GM18873 (cell line): ENCODE measurements around the gene PFKFB4.

Source experiments
- ATAC-seq: cut with Tn5 transposase; IDR thresholded peaks from one replicate; pipeline ENCODE4 v1.9.1; 2021; ENCODE audit warnings: mild to moderate bottlenecking, moderate library complexity, moderate number of reproducible peaks; ENCODE audit not compliant: unreplicated experiment, low FRiP score

Gene PFKFB4

DNA sequence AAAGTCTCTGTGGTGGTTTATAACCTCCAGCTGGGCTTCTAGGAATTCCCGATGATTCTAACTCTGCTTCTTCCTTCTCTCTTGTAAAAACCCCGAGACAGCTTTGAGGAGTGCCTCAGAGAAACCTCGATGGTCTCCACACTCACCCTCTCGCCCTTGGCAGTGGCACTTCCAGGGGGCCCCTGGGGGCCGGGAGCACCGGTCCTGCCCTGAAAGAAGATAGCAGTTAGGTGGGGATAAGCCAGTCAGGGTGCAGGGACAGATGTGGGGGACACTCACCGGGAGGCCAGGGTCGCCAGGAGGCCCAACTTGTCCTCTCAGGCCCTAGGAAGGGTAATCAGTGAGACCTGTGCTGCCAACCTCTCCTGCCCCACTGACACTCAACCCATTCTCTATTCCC, 28.8 kb upstream of the PFKFB4 start:
- ATAC-seq, result no peak

DNA sequence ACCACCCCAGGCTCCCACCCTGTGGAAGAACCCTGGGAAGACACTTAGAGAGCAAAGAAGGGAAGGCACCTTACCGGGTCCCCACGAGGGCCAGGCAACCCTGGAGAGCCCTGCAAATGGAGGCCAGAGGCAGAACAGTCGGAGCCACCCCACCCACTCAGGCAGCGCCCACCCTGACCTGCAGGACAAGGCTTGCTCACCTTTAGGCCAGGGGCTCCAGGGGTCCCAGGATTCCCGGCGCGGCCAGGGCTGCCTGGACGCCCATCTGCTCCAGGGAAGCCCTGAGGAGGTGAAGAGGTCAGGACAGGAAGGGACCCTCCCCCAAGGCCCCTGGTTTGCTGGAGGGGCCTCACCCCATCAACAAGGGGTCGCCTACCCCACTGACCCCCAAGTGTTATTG, 28.2 kb upstream of the PFKFB4 start:
- no peak for ATAC-seq

DNA sequence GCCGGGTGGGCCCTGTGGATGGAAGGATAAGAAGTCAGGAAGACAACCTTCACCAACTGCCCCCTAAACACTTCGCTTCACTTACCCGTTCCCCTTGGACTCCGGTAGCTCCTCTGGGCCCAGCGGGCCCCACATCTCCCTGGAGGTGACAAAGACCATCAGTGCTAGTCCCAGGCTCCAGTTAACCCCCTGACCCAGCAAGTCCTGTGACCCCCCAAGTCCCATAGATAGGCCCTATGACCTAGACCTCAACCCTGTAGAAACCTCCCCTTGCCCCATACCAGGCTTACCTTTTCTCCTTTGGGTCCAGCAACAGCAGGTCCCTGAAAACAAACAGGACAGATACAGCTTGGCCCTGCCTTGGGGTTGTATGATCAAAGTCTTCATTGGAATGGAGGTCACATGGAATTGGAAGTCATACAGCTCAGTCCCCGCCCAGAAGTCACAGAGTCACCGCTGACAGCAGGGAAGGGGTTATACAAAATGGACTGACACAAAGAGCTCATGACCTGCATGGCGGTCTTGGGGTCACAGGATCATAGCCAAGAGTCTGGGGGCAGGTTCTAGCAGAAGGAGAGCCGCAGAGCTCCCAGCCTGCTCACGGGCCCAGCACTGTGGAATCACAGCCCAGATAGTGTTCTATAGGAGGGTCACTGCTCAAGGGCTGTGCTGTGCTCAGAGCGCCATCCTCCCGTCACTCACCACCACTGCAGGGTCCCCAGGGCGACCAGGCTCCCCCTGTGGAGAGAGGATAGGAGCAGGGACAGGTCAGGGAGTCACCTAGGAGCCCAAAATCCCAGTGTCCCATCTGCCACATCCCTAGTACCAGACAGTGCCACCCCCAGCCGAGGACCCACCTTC, 25.2 kb upstream of the PFKFB4 start:
- no peak for ATAC-seq

GRCh38 chr3:48576647-48577046, 20.0 kb upstream of the PFKFB4 start:
- ATAC-seq, result no peak

DNA sequence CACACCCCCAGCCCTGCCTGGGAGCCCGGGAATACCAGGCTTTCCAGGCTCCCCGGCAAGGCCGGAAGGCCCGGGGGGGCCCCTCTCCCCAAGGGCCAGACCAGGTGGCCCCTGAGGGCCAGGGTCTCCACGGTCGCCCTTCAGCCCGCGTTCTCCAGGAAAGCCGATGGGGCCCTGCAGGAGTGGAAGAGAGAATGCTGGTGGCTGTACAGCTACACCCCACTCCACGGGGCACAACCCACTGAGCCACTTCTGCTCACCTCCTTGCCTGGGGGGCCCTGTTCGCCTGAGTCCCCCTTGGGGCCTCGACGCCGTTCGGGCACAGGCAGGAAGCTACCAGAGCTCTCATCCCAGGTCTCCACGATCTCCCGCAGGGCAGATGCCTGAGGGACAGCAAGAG, 18.8 kb upstream of the PFKFB4 start:
- ATAC-seq, result no peak

GRCh38 chr3:48573973-48574585, 17.5 kb upstream of the PFKFB4 start:
- no peak for ATAC-seq

GRCh38 chr3:48572517-48572916, 15.9 kb upstream of the PFKFB4 start:
- no peak for ATAC-seq

- no peak for ATAC-seq
These were observed 15.3 kb upstream of the PFKFB4 start for GRCh38 chr3:48571938-48572337.

DNA sequence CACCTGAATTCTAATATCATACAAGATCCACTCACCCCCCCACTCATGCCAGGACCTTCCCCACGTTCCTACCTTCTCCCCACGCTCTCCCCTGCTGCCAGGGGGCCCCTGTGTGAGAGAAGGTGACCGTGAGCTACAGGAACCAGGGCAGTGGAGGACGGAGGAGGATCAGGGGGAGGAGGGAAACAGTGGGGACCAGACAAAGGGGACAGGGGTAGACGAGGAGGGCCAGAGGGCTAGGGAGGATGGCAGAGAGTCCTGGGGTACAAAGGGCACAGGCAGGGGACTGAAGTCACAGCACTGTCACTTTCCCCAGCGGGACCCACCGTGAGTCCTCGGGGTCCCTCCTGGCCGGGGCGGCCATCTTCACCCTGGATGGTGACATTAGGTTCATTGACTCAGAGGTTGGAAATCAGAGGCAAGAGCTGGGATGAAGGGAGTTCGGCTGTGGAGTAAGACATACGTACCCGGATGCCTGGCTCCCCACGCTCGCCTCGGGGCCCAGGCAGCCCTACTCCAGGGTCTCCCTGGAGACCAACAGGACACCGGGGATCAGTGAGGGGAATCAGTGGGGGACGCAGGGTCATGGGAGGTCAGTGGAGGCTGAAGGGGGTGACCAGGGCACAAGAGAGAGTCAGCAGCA, 13.3 kb upstream of the PFKFB4 start:
- ATAC-seq, result no peak

- no peak for ATAC-seq
These were observed 12.8 kb upstream of the PFKFB4 start for GRCh38 chr3:48569400-48569799.

GRCh38 chr3:48568476-48568875, 11.9 kb upstream of the PFKFB4 start:
- no peak for ATAC-seq

DNA sequence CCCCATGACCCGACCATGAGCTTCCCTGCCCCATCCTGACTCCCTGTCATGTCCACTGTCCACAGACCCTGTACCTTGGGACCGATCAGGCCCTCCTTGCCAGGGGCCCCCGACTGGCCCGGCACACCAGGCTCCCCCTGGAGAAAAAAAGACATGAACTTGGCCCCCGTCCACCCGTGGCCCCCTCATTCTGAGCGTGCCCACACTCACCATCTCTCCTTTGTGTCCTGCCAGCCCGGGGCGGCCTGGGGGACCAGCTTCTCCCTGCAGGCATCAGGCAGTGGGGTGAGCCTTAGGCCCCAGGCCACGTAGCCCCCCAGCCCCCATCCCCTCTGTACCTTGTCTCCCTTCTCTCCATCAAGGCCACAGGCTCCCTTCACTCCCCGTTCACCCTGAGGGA, 10.9 kb upstream of the PFKFB4 start:
- no peak for ATAC-seq

- no peak for ATAC-seq
These were observed 10.5 kb upstream of the PFKFB4 start for GRCh38 chr3:48567090-48567489.

DNA sequence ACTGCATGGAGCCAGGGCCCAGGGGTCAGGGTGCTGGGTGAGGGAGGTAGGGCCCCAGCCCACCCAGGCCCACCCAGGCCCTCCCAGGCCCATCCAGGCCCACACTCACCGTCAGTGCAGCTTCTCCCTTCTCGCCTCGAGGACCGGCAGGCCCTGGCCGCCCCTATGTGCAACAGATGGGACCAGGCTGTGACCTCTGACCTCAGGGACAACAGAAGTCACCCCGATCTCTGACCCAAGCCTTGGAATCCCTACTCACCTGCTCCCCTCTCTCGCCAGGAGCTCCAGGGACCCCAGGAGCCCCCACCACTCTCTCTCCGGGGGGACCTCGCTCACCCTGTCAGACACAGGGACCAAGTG, 9.8 kb upstream of the PFKFB4 start:
- ATAC-seq, result no peak

DNA sequence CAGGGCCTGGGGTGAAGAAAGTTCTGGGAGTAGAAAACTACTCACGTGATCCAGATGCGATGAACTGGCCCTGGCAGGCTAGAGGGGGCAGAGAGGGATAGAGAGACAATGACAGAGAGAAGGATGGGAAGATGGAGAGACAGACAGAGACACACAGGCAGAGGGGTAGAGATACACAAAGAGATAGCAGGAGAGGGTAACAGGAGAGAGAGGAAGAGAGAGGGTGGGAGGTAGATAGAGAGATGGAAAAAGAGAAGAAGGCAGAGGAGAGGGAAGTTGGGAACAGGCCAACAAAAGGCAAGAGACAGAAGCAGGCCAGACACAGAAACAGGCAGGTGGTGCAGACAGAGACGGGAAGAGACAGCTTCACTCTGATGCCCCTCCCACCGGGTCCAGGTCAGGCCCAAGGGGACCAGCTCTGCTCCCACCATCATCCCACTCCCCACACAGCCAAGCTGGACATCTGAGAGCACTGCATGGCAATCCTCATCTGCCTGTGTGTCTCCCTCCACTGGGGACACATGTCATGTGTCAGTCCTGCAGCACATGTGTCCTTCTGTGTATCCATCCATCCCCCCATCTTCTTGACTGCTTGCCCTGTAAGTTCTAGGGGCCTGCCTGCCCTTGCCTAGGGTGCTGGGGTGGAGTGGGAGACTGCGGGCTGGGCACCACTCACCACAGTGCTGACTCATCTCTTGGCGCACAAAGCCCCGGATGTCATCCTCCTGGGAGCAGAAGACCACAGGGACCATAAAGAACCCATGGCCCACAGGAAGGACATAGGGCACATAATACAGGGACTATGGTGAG, 9.2 kb upstream of the PFKFB4 start:
- ATAC-seq, result no peak

GRCh38 chr3:48565186-48565585, 8.6 kb upstream of the PFKFB4 start:
- ATAC-seq, result no peak

- ATAC-seq, result no peak
These were observed 8.1 kb upstream of the PFKFB4 start for GRCh38 chr3:48564667-48565066.

GRCh38 chr3:48564022-48564421, 7.4 kb upstream of the PFKFB4 start:
- ATAC-seq, result no peak

DNA sequence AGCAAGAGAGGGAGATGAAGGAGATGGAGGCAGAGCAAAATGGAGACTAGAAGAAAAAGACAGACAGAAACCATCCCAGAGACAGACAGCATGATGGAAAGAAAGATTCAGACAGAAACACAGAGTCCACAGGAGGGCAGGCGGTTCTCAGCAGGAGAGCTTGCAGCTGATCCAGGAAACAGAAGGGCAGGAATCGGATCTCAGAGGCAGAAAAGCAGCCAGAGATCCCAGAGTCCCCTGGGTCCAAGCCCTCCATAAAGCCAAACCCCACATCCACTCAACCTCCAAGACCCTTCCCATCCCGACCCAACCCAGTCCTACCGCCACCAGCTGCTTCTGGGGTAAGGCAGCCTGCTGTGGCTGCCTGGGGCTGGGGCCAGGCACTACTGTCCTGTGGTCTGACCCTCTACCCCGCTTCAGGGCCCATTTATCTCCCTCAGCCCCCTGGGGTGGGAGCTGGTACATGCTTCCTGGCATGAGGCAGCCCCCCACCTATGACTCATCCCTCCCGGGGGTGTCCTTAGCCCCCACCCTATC, 6.8 kb upstream of the PFKFB4 start, which contains the start of gene UCN2:
Gene UCN2, minus strand, starts transcription at position 400 of the 537 bp plus-strand sequence. CDS start 657 bp downstream, outside the sequence.
- ATAC-seq, result no peak

DNA sequence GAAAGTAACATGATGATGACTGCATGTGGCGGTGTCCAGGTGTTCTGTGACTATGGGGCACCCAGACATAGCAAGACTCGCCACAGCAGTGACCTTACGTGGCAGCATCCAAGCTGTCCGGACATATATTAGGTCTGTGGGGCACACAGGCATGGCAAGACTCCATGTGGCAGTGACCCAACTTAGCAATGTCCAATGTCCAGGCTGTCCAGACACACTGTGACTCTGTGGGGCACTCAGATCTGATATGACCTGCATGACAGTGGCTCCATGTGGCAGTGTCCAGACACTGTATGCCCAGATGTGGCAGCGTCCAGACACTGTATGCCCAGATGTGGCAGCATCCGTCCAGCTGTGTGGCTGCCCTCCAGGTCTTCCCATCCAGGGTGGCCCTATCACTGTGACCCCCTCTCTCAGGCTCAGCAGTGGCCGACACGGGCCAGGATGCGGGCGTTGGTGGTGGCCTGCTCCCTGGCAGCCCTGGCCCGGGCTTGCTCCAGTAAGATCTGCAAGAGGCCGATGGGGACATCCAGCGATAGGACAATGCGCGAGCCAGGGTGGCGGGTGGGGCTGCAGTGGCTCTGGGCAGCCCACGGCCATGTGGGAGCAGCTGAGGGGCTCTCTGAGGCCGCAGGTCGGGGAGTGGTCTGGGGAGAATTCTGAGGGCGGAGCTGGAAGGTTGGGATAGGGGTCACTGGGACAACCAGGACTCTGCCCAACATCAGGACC, 5.9 kb upstream of the PFKFB4 start:
- no peak for ATAC-seq
